Endothelial cell of umbilical vein (primary cell): Measurements from ENCODE around the gene SLC39A9. TPM values are rescaled to one million over a fixed set of nuclear protein-coding genes. Genes with fewer than 3 reads are reported as not detected.

Experiments
- BruUV-seq: library from RNA; stranded (reverse); fragments of 400-500 nt; replicated peaks from 2 replicates; lab custom pipeline; 2021; lab: Mats Ljungman, UMichigan
- CTCF ChIA-PET: fragments of 300-600, 350-600 bp; sonication (Branson Sonifier 250); formaldehyde crosslinking; loops from one replicate; lab custom pipeline; 2021; ENCODE audit warnings: antibody characterized with exemption, inconsistent platforms; lab: Charles Lee
- POLR2A ChIA-PET: fragments of 300-600, 350-600 bp; sonication (Branson Sonifier 250); formaldehyde crosslinking; loops from one replicate; lab custom pipeline; 2021; ENCODE audit warnings: antibody characterized with exemption, inconsistent platforms; lab: Charles Lee
- DNase-seq: peaks from one replicate; pipeline ENCODE4 v3.0.0-alpha.2; 2011; ENCODE audit warnings: low read depth, low spot score
- FAIRE-seq: peaks from 2 replicates; lab custom pipeline; 2011; peaks lifted over from hg19 to GRCh38; lab: Jason Lieb, UNC
- H2AFZ ChIP-seq: 2 replicates; pipeline ENCODE4 v1.6.0; 2012; ENCODE audit warnings: low read depth, low read length, control low read depth, inconsistent platforms
- H3K27ac ChIP-seq: 2 replicates; pipeline ENCODE4 v1.5.1; 2011; ENCODE audit warnings: low read depth, mild to moderate bottlenecking, control low read depth, low read length, moderate library complexity; ENCODE audit not compliant: insufficient read depth
- H3K27me3 ChIP-seq, 2 experiments: 2 replicates each; pipeline versions ENCODE4 v1.6.0 to v1.6.1; 2011; ENCODE audit warnings: low read length in 2 of 2, mixed read lengths in 1 of 2; ENCODE audit not compliant: control insufficient read depth in 2 of 2, insufficient read depth in 2 of 2
- H3K36me3 ChIP-seq, 2 experiments: 2 replicates in 1 of 2; 3 replicates in 1 of 2; pipeline ENCODE4 v1.5.1; 2011; ENCODE audit warnings: low read length in 2 of 2, mild to moderate bottlenecking in 1 of 2, moderate library complexity in 1 of 2; ENCODE audit not compliant: control insufficient read depth in 2 of 2, insufficient read depth in 2 of 2; ENCODE audit errors: extremely low read depth in 1 of 2
- H3K4me1 ChIP-seq: 3 replicates; pipeline ENCODE4 v1.5.1; 2011; ENCODE audit warnings: mild to moderate bottlenecking, low read length; ENCODE audit not compliant: control insufficient read depth, insufficient read depth; ENCODE audit errors: extremely low read depth
- H3K4me2 ChIP-seq: 2 replicates; pipeline ENCODE4 v1.6.1; 2011; ENCODE audit warnings: low read length, control low read depth, mixed read lengths; ENCODE audit not compliant: insufficient read depth
- H3K4me3 ChIP-seq, 3 experiments: fragments of 200-600 bp in 1 of 3; sonication (generic), shearing (Covaris generic) in 1 of 3; replicated peaks in 1 of 3; 2 replicates each; pipeline ENCODE4 v1.5.1; 2011 to 2016; ENCODE audit warnings: control low read depth in 3 of 3, low read length in 3 of 3, mild to moderate bottlenecking in 2 of 3, inconsistent platforms in 1 of 3, low read depth in 1 of 3, moderate library complexity in 1 of 3; ENCODE audit not compliant: insufficient read depth in 1 of 3
- H3K79me2 ChIP-seq: 2 replicates; pipeline ENCODE4 v1.6.0; 2012; ENCODE audit warnings: low read length, inconsistent platforms; ENCODE audit not compliant: control insufficient read depth, insufficient read depth
- H3K9ac ChIP-seq: replicated peaks from 2 replicates; pipeline ENCODE3; 2011; ENCODE audit warnings: low read length, control low read depth; ENCODE audit not compliant: insufficient read depth; ENCODE audit errors: extremely low read depth
- H3K9me1 ChIP-seq: replicated peaks from 3 replicates; pipeline ENCODE4 v1.6.0; 2011; ENCODE audit warnings: mild to moderate bottlenecking, low read length; ENCODE audit not compliant: control insufficient read depth, insufficient read depth; ENCODE audit errors: extremely low read depth
- H3K9me3 ChIP-seq: replicated peaks from 2 replicates; pipeline ENCODE4 v1.5.1; 2012; ENCODE audit warnings: low read length, inconsistent platforms; ENCODE audit not compliant: control insufficient read depth, insufficient read depth
- H4K20me1 ChIP-seq: replicated peaks from 2 replicates; pipeline ENCODE3; 2011; ENCODE audit warnings: mild to moderate bottlenecking, low read length; ENCODE audit not compliant: control insufficient read depth, insufficient read depth; ENCODE audit errors: extremely low read depth
- EZH2 ChIP-seq: IDR thresholded peaks from 2 replicates; pipeline ENCODE4 v1.6.1; 2012; ENCODE audit warnings: borderline replicate concordance, low read depth, mild to moderate bottlenecking, moderate library complexity, low read length, inconsistent platforms; ENCODE audit not compliant: severe bottlenecking
- FOS ChIP-seq: IDR thresholded peaks from 2 replicates; pipeline ENCODE4 v1.6.1; 2011; ENCODE audit warnings: mild to moderate bottlenecking, low read length, moderate library complexity, borderline replicate concordance; ENCODE audit not compliant: insufficient read depth
- GATA2 ChIP-seq: IDR thresholded peaks from 2 replicates; pipeline ENCODE4 v1.7.0; 2011; ENCODE audit warnings: low read depth, mild to moderate bottlenecking, moderate library complexity, mixed read lengths, low read length; ENCODE audit not compliant: insufficient read length, insufficient read depth
- JUN ChIP-seq: IDR thresholded peaks from 2 replicates; pipeline ENCODE4 v1.6.1; 2011; ENCODE audit warnings: borderline replicate concordance, low read depth; ENCODE audit not compliant: insufficient read length, insufficient read depth
- MYC ChIP-seq: IDR thresholded peaks from one replicate; pipeline ENCODE4 v1.6.1; 2011; ENCODE audit warnings: mild to moderate bottlenecking, low read depth, low read length
- POLR2A ChIP-seq: IDR thresholded peaks from 2 replicates; pipeline ENCODE4 v1.6.1; 2012; ENCODE audit warnings: low read depth, mild to moderate bottlenecking, control low read depth, low read length
- POLR2AphosphoS5 ChIP-seq: IDR thresholded peaks from 2 replicates; pipeline ENCODE4 v1.6.1; 2012; ENCODE audit warnings: low read depth, mild to moderate bottlenecking, control low read depth, low read length, moderate library complexity; ENCODE audit not compliant: insufficient read depth
- dilution Hi-C: fragments of 300-500 bp; cut with MboI; formaldehyde crosslinking; loops from one replicate; pipeline ENCODE4 v1.15.0; 2019; ENCODE audit warnings: low sequenced_read_pairs; ENCODE audit not compliant: extremely low pct_ligation_motif_present
- intact Hi-C: fragments of 100-400 bp; cut with micrococcal nuclease; formaldehyde crosslinking; loops from one replicate; pipeline ENCODE4 v1.10.0; 2022
- polyA plus RNA-seq, 4 experiments: library from polyadenylated mRNA; depleted of rRNA in 3 of 4; stranded (reverse) in 3 of 4; unstranded in 1 of 4; fragments of >200 nt; gene quantifications; 2 replicates each; pipeline versions ENCODE4 v1.2.1 to v1.2.3, GENCODE V29; 2011 to 2012; ENCODE audit warnings: missing spikeins in 1 of 4
- total RNA-seq: library from RNA; stranded (reverse); gene quantifications from 2 replicates; pipeline ENCODE4 v1.2.3, GENCODE V29; 2021
- TF ChIP-seq, protein P1 (sequence below): IDR thresholded peaks from 2 replicates; pipeline ENCODE4 v1.6.1; 2011; ENCODE audit not compliant: insufficient read depth, insufficient read length
- TF ChIP-seq, protein P2 (sequence below), 2 donors: IDR thresholded peaks; 1 replicate in 1 of 2; 2 replicates in 1 of 2; pipeline ENCODE4 v1.5.1; 2011; ENCODE audit warnings: low read length in 2 of 2, mild to moderate bottlenecking in 2 of 2, moderate library complexity in 2 of 2, control low read depth in 1 of 2, inconsistent platforms in 1 of 2, low read depth in 1 of 2; ENCODE audit not compliant: insufficient read depth in 1 of 2; ENCODE audit errors: extremely low read depth in 1 of 2

The SLC39A9 gene
- total and polyA plus RNA-seq, 2 donors (not counting 3 experiments of a cell fraction or from before 2014, with no cell fraction given) = 39.8 to 55.2 TPM

DNA sequence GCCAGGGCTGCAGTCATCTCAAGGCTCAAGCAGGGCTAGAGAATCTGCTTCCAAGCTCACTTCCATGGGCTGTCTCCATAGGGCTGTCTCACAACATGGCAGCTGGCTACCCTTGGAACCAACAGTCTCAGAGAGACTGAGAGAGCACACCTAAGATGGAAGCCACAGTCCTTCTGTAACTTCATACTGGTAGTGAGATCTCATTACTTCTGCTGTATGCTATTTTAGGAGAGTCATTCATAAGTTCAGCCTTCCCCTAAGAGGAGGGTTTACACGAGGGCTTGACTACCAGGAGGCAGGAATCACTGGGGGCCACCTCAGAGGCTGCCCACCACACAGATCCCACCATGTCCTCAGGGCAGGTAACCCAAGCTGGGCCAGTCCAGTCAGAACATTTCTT is 30.1 kb upstream of the SLC39A9 start:
- no peak overlapping the region for H2AFZ ChIP-seq
- no peaks in the 10 kb centered on the region for H3K36me3 ChIP-seq
- no peak overlapping the region for H3K4me3 ChIP-seq
- H3K9ac ChIP-seq = no peak overlapping the region
- POLR2A ChIA-PET = no interaction called here
- H3K27me3 ChIP-seq = no peaks in the 10 kb centered on the region
- intact Hi-C loops (no loop called here), dilution Hi-C loops (no loop called here)
- no peak overlapping the region for H3K4me2 ChIP-seq
- H3K79me2 ChIP-seq = no peaks in the 10 kb centered on the region
- FAIRE-seq (no peak), DNase-seq (no peak)
- H3K9me3 ChIP-seq = no peaks in the 10 kb centered on the region
- H3K27ac ChIP-seq = no peak overlapping the region
- TF ChIP-seq GATA2 (no peak), POLR2AphosphoS5 (no peak), POLR2A (no peak), JUN (no peak), MYC (no peak), EZH2 (no peak), FOS (no peak)
- TF ChIP-seq, protein P1, sequence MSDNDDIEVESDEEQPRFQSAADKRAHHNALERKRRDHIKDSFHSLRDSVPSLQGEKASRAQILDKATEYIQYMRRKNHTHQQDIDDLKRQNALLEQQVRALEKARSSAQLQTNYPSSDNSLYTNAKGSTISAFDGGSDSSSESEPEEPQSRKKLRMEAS = no peak
- TF ChIP-seq, protein P2, sequence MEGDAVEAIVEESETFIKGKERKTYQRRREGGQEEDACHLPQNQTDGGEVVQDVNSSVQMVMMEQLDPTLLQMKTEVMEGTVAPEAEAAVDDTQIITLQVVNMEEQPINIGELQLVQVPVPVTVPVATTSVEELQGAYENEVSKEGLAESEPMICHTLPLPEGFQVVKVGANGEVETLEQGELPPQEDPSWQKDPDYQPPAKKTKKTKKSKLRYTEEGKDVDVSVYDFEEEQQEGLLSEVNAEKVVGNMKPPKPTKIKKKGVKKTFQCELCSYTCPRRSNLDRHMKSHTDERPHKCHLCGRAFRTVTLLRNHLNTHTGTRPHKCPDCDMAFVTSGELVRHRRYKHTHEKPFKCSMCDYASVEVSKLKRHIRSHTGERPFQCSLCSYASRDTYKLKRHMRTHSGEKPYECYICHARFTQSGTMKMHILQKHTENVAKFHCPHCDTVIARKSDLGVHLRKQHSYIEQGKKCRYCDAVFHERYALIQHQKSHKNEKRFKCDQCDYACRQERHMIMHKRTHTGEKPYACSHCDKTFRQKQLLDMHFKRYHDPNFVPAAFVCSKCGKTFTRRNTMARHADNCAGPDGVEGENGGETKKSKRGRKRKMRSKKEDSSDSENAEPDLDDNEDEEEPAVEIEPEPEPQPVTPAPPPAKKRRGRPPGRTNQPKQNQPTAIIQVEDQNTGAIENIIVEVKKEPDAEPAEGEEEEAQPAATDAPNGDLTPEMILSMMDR (IDR thresholded peaks at IDR 0.05; ENCODE audit: extremely low read depth in 1 of 2, insufficient read depth in 1 of 2, low read depth in 1 of 2, low read length in 2 of 2) = no peak
- H3K4me1 ChIP-seq = no peaks in the 10 kb centered on the region
- BruUV-seq = no TSS peak
- CTCF ChIA-PET = interaction anchor here (1.5 kb wide), 1 partner anchor 10 kb away, joined by 4 read pairs; no protein-coding TSS in a partner anchor
- no peaks in the 10 kb centered on the region for H4K20me1 ChIP-seq
- no peaks in the 10 kb centered on the region for H3K9me1 ChIP-seq
